OCI-LY7 (cell line): ENCODE data around the gene MRPL49. TPM values are rescaled to one million over a fixed set of nuclear protein-coding genes. Genes with fewer than 3 reads are reported as not detected.

Experiments used
- BruUV-seq: library from RNA; stranded (reverse); fragments of 400-500 nt; replicated peaks from 2 replicates; lab custom pipeline; 2021; lab: Mats Ljungman, UMichigan
- CTCF ChIA-PET: fragments of 300-600 bp; sonication (Branson Sonifier 250); formaldehyde crosslinking; loops from one replicate; lab custom pipeline; 2022; ENCODE audit warnings: antibody characterized with exemption; ENCODE audit not compliant: unreplicated experiment; lab: Charles Lee
- POLR2A ChIA-PET: fragments of 300-600 bp; sonication (Branson Sonifier 250); formaldehyde crosslinking; loops from one replicate; lab custom pipeline; 2022; ENCODE audit warnings: antibody characterized with exemption; lab: Charles Lee
- DNase-seq: peaks from one replicate; pipeline ENCODE4 v3.0.0-alpha.2; 2015; ENCODE audit warnings: low spot score
- H2AFZ ChIP-seq: fragments of 200-600 bp; sonication (generic), shearing (Covaris generic); 2 replicates; pipeline ENCODE4 v1.6.1; 2014; ENCODE audit warnings: mild to moderate bottlenecking, antibody characterized with exemption, low read length, moderate library complexity
- H3K27ac ChIP-seq: fragments of 200-600 bp; sonication (generic); 2 replicates; pipeline ENCODE4 v1.5.1; 2014; ENCODE audit warnings: mixed run types, low read depth, mild to moderate bottlenecking, moderate library complexity, low read length, inconsistent platforms; ENCODE audit not compliant: poor library complexity, severe bottlenecking
- H3K36me3 ChIP-seq: fragments of 200-600 bp; sonication (generic); 2 replicates; pipeline ENCODE4 v1.6.1; 2014; ENCODE audit warnings: mild to moderate bottlenecking, antibody characterized with exemption, low read length, moderate library complexity, mixed read lengths; ENCODE audit not compliant: insufficient read depth
- H3K4me1 ChIP-seq: fragments of 200-600 bp; sonication (generic); 2 replicates; pipeline ENCODE4 v1.5.1; 2014; ENCODE audit warnings: mild to moderate bottlenecking, low read length; ENCODE audit not compliant: insufficient read depth, poor library complexity, severe bottlenecking
- H3K4me2 ChIP-seq: fragments of 200-600 bp; sonication (generic); 2 replicates; pipeline ENCODE4 v1.6.1; 2014; ENCODE audit warnings: mild to moderate bottlenecking, low read length
- H3K4me3 ChIP-seq: fragments of 200-600 bp; sonication (generic); 2 replicates; pipeline ENCODE4 v1.5.1; 2014; ENCODE audit warnings: mild to moderate bottlenecking, low read depth, low read length; ENCODE audit not compliant: poor library complexity, severe bottlenecking
- H3K79me2 ChIP-seq: fragments of 200-600 bp; sonication (generic); 2 replicates; pipeline ENCODE4 v1.6.1; 2016; ENCODE audit warnings: low read depth, mild to moderate bottlenecking, low read length, moderate library complexity, mixed read lengths; ENCODE audit not compliant: insufficient read depth
- H3K9me2 ChIP-seq: fragments of 200-600 bp; sonication (generic); 2 replicates; pipeline ENCODE4 v1.6.1; 2016; ENCODE audit warnings: mild to moderate bottlenecking, low read length, mixed read lengths; ENCODE audit not compliant: insufficient read depth
- H3K9me3 ChIP-seq: fragments of 200-600 bp; sonication (generic); 2 replicates; pipeline ENCODE4 v1.6.1; 2014; ENCODE audit warnings: mild to moderate bottlenecking, mixed run types, low read length, mixed read lengths
- H4K20me1 ChIP-seq: fragments of 200-600 bp; sonication (generic); 2 replicates; pipeline ENCODE4 v1.6.1; 2014; ENCODE audit warnings: mild to moderate bottlenecking, antibody characterized with exemption, low read length, moderate library complexity, mixed read lengths; ENCODE audit not compliant: insufficient read depth
- CTCF ChIP-seq: fragments of 200-600 bp; sonication (generic); conservative IDR thresholded peaks from 2 replicates; pipeline ENCODE4 v1.5.1; 2014; ENCODE audit warnings: mild to moderate bottlenecking, antibody characterized with exemption, low read length, moderate library complexity, mixed read lengths
- EZH2phosphoT487 ChIP-seq: fragments of 200-600 bp; sonication (generic); IDR thresholded peaks from 2 replicates; pipeline ENCODE4 v1.6.1; 2018; ENCODE audit warnings: low read depth, borderline replicate concordance, mild to moderate bottlenecking, mixed run types, antibody characterized with exemption, low read length, moderate library complexity, mixed read lengths
- intact Hi-C: fragments of 100-400 bp; cut with micrococcal nuclease; formaldehyde crosslinking; loops from one replicate; pipeline ENCODE4 v1.10.0; 2022; ENCODE audit not compliant: unreplicated experiment
- total RNA-seq, 2 experiments: library from RNA; depleted of rRNA in 1 of 2; stranded (reverse); fragments of >200 nt in 1 of 2; shearing (Covaris generic) in 1 of 2; gene quantifications; 2 replicates each; pipeline ENCODE4 v1.2.3, GENCODE V29; 2014 to 2022

The MRPL49 gene
- total RNA-seq, 2 experiments from 2014 or later: 65.2 to 81.6 TPM

DNA sequence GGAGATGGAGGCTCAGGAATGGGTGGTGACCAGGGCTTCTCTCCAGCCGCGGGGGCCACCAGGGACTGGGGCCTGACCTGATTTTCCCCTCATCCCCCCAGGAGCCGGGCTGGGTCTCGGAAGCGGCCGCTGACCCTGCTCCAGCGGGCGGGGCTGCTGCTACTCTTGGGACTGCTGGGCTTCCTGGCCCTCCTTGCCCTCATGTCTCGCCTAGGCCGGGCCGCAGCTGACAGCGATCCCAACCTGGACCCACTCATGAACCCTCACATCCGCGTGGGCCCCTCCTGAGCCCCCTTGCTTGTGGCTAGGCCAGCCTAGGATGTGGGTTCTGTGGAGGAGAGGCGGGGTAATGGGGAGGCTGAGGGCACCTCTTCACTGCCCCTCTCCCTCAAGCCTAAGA, 34.3 kb upstream of the MRPL49 start:
- POLR2A ChIA-PET: no interaction called here
- Histone ChIP-seq H3K4me3 (no peak overlapping the region), H2AFZ (no peak overlapping the region), H3K4me2 (no peak overlapping the region), H3K36me3 (peaks cover 28% of the 10 kb centered on the region), H3K79me2 (peaks cover 22% of the 10 kb centered on the region), H3K4me1 (peaks cover 24% of the 10 kb centered on the region), H3K9me3 (no peaks in the 10 kb centered on the region), H3K27ac (no peak overlapping the region), H4K20me1 (peaks cover 5% of the 10 kb centered on the region; the same call in 1 of the 2 replicates), H3K9me2 (no peaks in the 10 kb centered on the region)
- TF ChIP-seq EZH2phosphoT487: no peak
- no peak for TF ChIP-seq CTCF
- no TSS peak for BruUV-seq
- intact Hi-C loops: loop anchor here (10.0 kb wide), 2 partner anchors 173 to 243 kb away; partner anchors contain the start of genes ATG2A and CDC42BPG
- no peak for DNase-seq
- CTCF ChIA-PET: no interaction called here

DNA sequence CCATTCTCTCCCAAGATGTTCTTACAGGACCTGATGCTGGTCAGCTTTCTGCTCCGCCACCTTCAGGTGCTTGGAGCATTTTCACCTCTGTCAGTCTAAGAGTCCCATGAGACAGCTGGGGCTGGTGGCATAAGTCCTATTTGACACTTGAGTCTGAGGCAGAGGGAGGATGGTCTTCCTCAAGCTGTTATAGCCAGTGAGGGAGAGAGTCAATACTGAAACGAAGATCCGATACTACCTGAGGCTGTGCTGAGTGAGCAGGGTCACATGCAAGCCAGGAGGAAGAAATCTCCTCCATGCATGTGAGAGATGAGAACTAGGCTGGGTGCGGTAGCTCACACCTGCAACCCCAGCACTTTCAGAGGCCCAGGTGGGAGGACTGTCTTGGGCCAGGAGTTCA, 32.5 kb upstream of the MRPL49 start:
- CTCF ChIA-PET: no interaction called here
- no TSS peak for BruUV-seq
- Histone ChIP-seq H3K9me3 (no peaks in the 10 kb centered on the region), H2AFZ (no peak overlapping the region), H3K79me2 (peaks cover 9% of the 10 kb centered on the region; the same call in 1 of the 2 replicates), H3K9me2 (no peaks in the 10 kb centered on the region), H3K4me2 (no peak overlapping the region), H3K36me3 (peaks cover 21% of the 10 kb centered on the region), H3K27ac (no peak overlapping the region), H3K4me3 (no peak overlapping the region), H3K4me1 (peaks cover 21% of the 10 kb centered on the region), H4K20me1 (no peaks in the 10 kb centered on the region)
- POLR2A ChIA-PET: interaction anchor here (1.4 kb wide), 1 partner anchor 13 kb away, joined by 5 read pairs; no protein-coding TSS in a partner anchor
- intact Hi-C loops: loop anchor here (10.0 kb wide), 2 partner anchors 175 to 245 kb away; partner anchors contain the start of genes ATG2A and CDC42BPG
- TF ChIP-seq CTCF (no peak), EZH2phosphoT487 (no peak)
- no peak for DNase-seq

GRCh38 chr11:65090628-65091027, 31.5 kb upstream of the MRPL49 start:
- Histone ChIP-seq H3K36me3 (peaks cover 21% of the 10 kb centered on the region), H3K9me2 (no peaks in the 10 kb centered on the region), H3K4me1 (peaks cover 12% of the 10 kb centered on the region), H3K4me2 (no peak overlapping the region), H2AFZ (no peak overlapping the region), H3K79me2 (no peaks in the 10 kb centered on the region), H3K9me3 (no peaks in the 10 kb centered on the region), H3K27ac (no peak overlapping the region), H4K20me1 (no peaks in the 10 kb centered on the region), H3K4me3 (no peak overlapping the region)
- BruUV-seq: no TSS peak
- no peak for DNase-seq
- TF ChIP-seq CTCF (no peak), EZH2phosphoT487 (no peak)
- POLR2A ChIA-PET: interaction anchor here (1.4 kb wide), 1 partner anchor 14 kb away, joined by 5 read pairs; no protein-coding TSS in a partner anchor
- intact Hi-C loops: no loop called here
- CTCF ChIA-PET: no interaction called here
